ENCODE results near the gene JAKMIP1.

JAKMIP1 gene

GRCh38 chr4:6177587-6178197, 22.7 kb downstream of the JAKMIP1 start:
- DNase-seq = no peak

GRCh38 chr4:6175426-6175825, 24.9 kb downstream of the JAKMIP1 start:
- no peak for DNase-seq

GRCh38 chr4:6172927-6173200, 27.5 kb downstream of the JAKMIP1 start:
- no peak for DNase-seq

GRCh38 chr4:6172093-6172926, 28.0 kb downstream of the JAKMIP1 start:
- no peak for DNase-seq

- DNase-seq = no peak
These were observed 31.1 kb downstream of the JAKMIP1 start for GRCh38 chr4:6169239-6169638.

- no peak for DNase-seq
These were observed 34.6 kb downstream of the JAKMIP1 start for GRCh38 chr4:6165766-6166165.

- DNase-seq = no peak
These were observed 37.5 kb downstream of the JAKMIP1 start for GRCh38 chr4:6162885-6163284.

GRCh38 chr4:6161921-6162464, 38.4 kb downstream of the JAKMIP1 start:
- no peak for DNase-seq

- DNase-seq = no peak
These were observed 39.8 kb downstream of the JAKMIP1 start for GRCh38 chr4:6160536-6160935.

- no peak for DNase-seq
These were observed 42.4 kb downstream of the JAKMIP1 start for GRCh38 chr4:6157926-6158325.

GRCh38 chr4:6155996-6156750, 44.2 kb downstream of the JAKMIP1 start:
- no peak for DNase-seq

- no peak for DNase-seq
These were observed 45.5 kb downstream of the JAKMIP1 start for GRCh38 chr4:6154875-6155274.

- DNase-seq = no peak
These were observed 46.5 kb downstream of the JAKMIP1 start for GRCh38 chr4:6153874-6154273.

- DNase-seq = no peak
These were observed 47.3 kb downstream of the JAKMIP1 start for GRCh38 chr4:6152869-6153705.

- DNase-seq = no peak
These were observed 50.2 kb downstream of the JAKMIP1 start for GRCh38 chr4:6150046-6150735.

GRCh38 chr4:6148506-6149205, 51.7 kb downstream of the JAKMIP1 start:
- DNase-seq = no peak

- no peak for DNase-seq
These were observed 52.9 kb downstream of the JAKMIP1 start for GRCh38 chr4:6147441-6147840.

- no peak for DNase-seq
These were observed 56.7 kb downstream of the JAKMIP1 start for GRCh38 chr4:6143603-6144181.

GRCh38 chr4:6142935-6143602, 57.3 kb downstream of the JAKMIP1 start:
- DNase-seq = no peak

- DNase-seq = no peak
These were observed 57.8 kb downstream of the JAKMIP1 start for GRCh38 chr4:6142511-6142910.
